ENCODE results near the gene WDR70.

DNA sequence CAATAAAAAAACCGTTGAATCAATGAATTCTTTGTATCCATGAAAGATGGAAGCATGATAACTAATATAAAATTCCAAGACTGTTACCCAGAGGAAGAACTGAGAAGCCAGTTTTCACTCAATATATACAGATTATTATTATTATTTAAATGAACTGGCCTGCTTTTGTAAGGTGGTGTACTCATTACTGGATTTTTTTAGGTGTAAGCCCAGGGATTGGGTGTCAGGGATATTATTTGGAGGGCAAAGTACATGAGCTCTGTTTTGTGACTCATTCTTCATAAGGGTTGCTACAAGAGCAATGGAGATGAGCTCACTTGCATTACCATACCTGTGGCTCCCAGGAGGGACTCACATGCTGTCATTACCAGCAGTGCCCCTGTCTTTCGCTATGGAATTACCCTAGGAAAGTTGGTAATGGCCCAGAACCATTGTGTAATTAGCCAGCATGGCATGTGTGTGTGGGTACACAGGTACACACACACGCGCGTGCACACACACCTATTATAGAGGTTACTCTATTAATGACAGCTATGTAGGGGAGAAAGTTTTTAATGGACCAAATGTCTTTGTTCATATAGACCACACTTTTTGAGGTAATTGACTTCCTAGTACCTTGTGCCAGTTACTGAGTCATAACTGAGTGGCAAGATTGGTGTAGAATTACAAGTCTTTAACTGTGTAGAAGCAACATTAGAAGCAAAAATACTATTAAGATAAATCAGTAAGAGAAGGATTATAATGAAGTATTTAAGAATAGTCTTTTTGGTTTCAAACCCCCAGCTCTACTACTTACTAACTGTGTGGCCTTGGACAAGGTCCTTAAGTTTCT is 317.3 kb downstream of the WDR70 start:
- TF ChIP-seq POLR2AphosphoS5 (IDR thresholded peaks at IDR 0.05): no peak
- TF ChIP-seq, protein P1, sequence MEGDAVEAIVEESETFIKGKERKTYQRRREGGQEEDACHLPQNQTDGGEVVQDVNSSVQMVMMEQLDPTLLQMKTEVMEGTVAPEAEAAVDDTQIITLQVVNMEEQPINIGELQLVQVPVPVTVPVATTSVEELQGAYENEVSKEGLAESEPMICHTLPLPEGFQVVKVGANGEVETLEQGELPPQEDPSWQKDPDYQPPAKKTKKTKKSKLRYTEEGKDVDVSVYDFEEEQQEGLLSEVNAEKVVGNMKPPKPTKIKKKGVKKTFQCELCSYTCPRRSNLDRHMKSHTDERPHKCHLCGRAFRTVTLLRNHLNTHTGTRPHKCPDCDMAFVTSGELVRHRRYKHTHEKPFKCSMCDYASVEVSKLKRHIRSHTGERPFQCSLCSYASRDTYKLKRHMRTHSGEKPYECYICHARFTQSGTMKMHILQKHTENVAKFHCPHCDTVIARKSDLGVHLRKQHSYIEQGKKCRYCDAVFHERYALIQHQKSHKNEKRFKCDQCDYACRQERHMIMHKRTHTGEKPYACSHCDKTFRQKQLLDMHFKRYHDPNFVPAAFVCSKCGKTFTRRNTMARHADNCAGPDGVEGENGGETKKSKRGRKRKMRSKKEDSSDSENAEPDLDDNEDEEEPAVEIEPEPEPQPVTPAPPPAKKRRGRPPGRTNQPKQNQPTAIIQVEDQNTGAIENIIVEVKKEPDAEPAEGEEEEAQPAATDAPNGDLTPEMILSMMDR (IDR thresholded peaks at IDR 0.05): no peak
- TF ChIP-seq POLR2A (IDR thresholded peaks at IDR 0.05): no peak

All from sigmoid colon (tissue), 4 donors.